Activated naive CD8-positive, alpha-beta T cell treated with anti-CD3 and anti-CD28 coated beads, Interleukin-2, amount 10 ng/mL, durations not matched to agents 7 days and 5 days (primary cell): ENCODE measurements around the gene POLR1D. TPM values are rescaled to one million over a fixed set of nuclear protein-coding genes. Genes with fewer than 3 reads are reported as not detected.

Experiments
- ATAC-seq: fragments of 150-1000 bp; cut with Tn5 transposase; one replicate; pipeline ENCODE4 v1.10.0; 2021; ENCODE audit warnings: low read depth, moderate library complexity
- POLR2A ChIA-PET: fragments of 350-600 bp; sonication (Branson Sonifier 250); formaldehyde crosslinking; loops from one replicate; lab custom pipeline; 2021; ENCODE audit warnings: antibody characterized with exemption; lab: Charles Lee
- DNase-seq: peaks from one replicate; pipeline ENCODE4 v3.0.0; 2021
- H3K27ac Mint-ChIP-seq: one replicate; pipeline ENCODE4 v1.8.0; 2022; ENCODE audit warnings: mild to moderate bottlenecking, mixed read lengths
- H3K27me3 Mint-ChIP-seq: one replicate; pipeline ENCODE4 v1.8.0; 2022; ENCODE audit warnings: mild to moderate bottlenecking, moderate library complexity, mixed read lengths
- H3K36me3 Mint-ChIP-seq: one replicate; pipeline ENCODE4 v1.8.0; 2021; ENCODE audit warnings: mild to moderate bottlenecking, mixed read lengths
- H3K4me1 Mint-ChIP-seq: one replicate; pipeline ENCODE4 v1.8.0; 2021; ENCODE audit warnings: mixed read lengths
- H3K4me3 Mint-ChIP-seq: one replicate; pipeline ENCODE4 v1.8.0; 2022; ENCODE audit warnings: mild to moderate bottlenecking, moderate library complexity, mixed read lengths
- H3K9me3 Mint-ChIP-seq: one replicate; pipeline ENCODE4 v1.8.0; 2021; ENCODE audit warnings: mixed read lengths
- total RNA-seq, 2 experiments: library from RNA; stranded (reverse); gene quantifications; one replicate each; pipeline ENCODE4 v1.2.3, GENCODE V29; 2021

The POLR1D gene
- total RNA-seq, 2 experiments from 2014 or later, result 139 to 140 TPM

- POLR2A ChIA-PET, result no interaction called here
- peaks cover 3% of the 10 kb centered on the region for H3K9me3 Mint-ChIP-seq
- no peak overlapping the region for H3K4me3 Mint-ChIP-seq
- H3K27me3 Mint-ChIP-seq, result no peaks in the 10 kb centered on the region
- peaks cover 4% of the 10 kb centered on the region for H3K4me1 Mint-ChIP-seq
- H3K27ac Mint-ChIP-seq, result no peak overlapping the region
- DNase-seq, result no peak
- peaks cover 6% of the 10 kb centered on the region for H3K36me3 Mint-ChIP-seq
- no peak for ATAC-seq
These were observed 21.7 kb upstream of the POLR1D start for GRCh38 chr13:27599845-27600553.

- Mint-ChIP-seq H3K9me3 (peaks cover 3% of the 10 kb centered on the region), H3K4me1 (peaks cover 7% of the 10 kb centered on the region), H3K27me3 (no peaks in the 10 kb centered on the region), H3K27ac (no peak overlapping the region), H3K4me3 (no peak overlapping the region), H3K36me3 (peaks cover 6% of the 10 kb centered on the region)
- DNase-seq (no peak), ATAC-seq (no peak)
- POLR2A ChIA-PET, result no interaction called here
These were observed 21.0 kb upstream of the POLR1D start for GRCh38 chr13:27600711-27601110.

- no peak for DNase-seq
- ATAC-seq, result no peak
- H3K4me1 Mint-ChIP-seq, result peaks cover 9% of the 10 kb centered on the region
- peaks cover 6% of the 10 kb centered on the region for H3K36me3 Mint-ChIP-seq
- no peak overlapping the region for H3K4me3 Mint-ChIP-seq
- POLR2A ChIA-PET, result no interaction called here
- no peaks in the 10 kb centered on the region for H3K27me3 Mint-ChIP-seq
- no peak overlapping the region for H3K27ac Mint-ChIP-seq
- H3K9me3 Mint-ChIP-seq, result peaks cover 3% of the 10 kb centered on the region
These were observed 20.5 kb upstream of the POLR1D start for GRCh38 chr13:27601208-27601607.

GRCh38 chr13:27601803-27602202 lies 19.9 kb upstream of the POLR1D start:
- Mint-ChIP-seq H3K27ac (no peak overlapping the region), H3K36me3 (peaks cover 6% of the 10 kb centered on the region), H3K27me3 (no peaks in the 10 kb centered on the region), H3K4me1 (peaks cover 9% of the 10 kb centered on the region), H3K9me3 (peaks cover 3% of the 10 kb centered on the region), H3K4me3 (no peak overlapping the region)
- ATAC-seq, result no peak
- POLR2A ChIA-PET, result no interaction called here
- DNase-seq, result no peak

GRCh38 chr13:27605099-27605498 lies 16.6 kb upstream of the POLR1D start:
- no peak overlapping the region for H3K4me3 Mint-ChIP-seq
- no peaks in the 10 kb centered on the region for H3K27me3 Mint-ChIP-seq
- H3K9me3 Mint-ChIP-seq, result peaks cover 3% of the 10 kb centered on the region
- DNase-seq, result no peak
- POLR2A ChIA-PET, result no interaction called here
- H3K36me3 Mint-ChIP-seq, result peaks cover 8% of the 10 kb centered on the region
- peaks cover 14% of the 10 kb centered on the region for H3K4me1 Mint-ChIP-seq
- ATAC-seq, result no peak
- H3K27ac Mint-ChIP-seq, result no peak overlapping the region

DNA sequence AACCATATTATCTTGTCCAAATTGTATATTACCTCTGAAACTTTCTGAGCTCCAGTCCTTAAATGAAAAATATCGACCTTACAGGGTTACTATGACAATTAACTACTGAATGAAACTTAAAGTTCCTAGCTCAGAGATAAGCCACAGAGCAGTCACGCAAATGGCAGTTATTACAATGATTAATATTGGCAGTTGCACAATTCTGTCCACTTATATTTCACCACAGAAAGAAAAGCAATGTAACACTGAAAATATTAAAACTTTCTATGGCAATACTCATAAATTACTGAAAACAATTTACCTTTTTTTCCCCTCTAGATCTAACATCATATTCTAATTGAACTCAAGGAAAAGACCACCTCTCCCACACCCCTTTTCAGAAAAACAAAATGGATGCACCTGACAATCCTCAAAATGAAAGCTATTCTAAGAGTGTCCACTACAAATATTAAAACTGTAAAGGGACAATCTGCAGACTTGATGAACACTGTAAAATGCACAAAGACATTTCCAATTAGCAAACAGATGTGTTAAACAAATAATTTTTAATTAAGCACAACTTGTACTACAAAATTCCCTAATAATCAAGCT lies 16.0 kb upstream of the POLR1D start:
- Mint-ChIP-seq H3K4me3 (no peak overlapping the region), H3K9me3 (peaks cover 3% of the 10 kb centered on the region), H3K4me1 (peaks cover 15% of the 10 kb centered on the region), H3K36me3 (peaks cover 8% of the 10 kb centered on the region), H3K27ac (no peak overlapping the region), H3K27me3 (no peaks in the 10 kb centered on the region)
- ATAC-seq (no peak), DNase-seq (no peak)
- POLR2A ChIA-PET, result no interaction called here

- no peak for DNase-seq
- peaks cover 6% of the 10 kb centered on the region for H3K36me3 Mint-ChIP-seq
- H3K27ac Mint-ChIP-seq, result no peak overlapping the region
- POLR2A ChIA-PET, result interaction anchor here (1.7 kb wide), 1 partner anchor 14 kb away, joined by 4 read pairs; no protein-coding TSS in a partner anchor
- no peak for ATAC-seq
- peaks cover 3% of the 10 kb centered on the region for H3K9me3 Mint-ChIP-seq
- peaks cover 16% of the 10 kb centered on the region for H3K4me1 Mint-ChIP-seq
- H3K27me3 Mint-ChIP-seq, result no peaks in the 10 kb centered on the region
- H3K4me3 Mint-ChIP-seq, result no peak overlapping the region
These were observed 14.6 kb upstream of the POLR1D start for GRCh38 chr13:27607125-27607524.

GRCh38 chr13:27613628-27614027 lies 8.1 kb upstream of the POLR1D start:
- Mint-ChIP-seq H3K27me3 (no peaks in the 10 kb centered on the region), H3K27ac (no peak overlapping the region), H3K4me1 (peaks cover 19% of the 10 kb centered on the region), H3K36me3 (peaks cover 19% of the 10 kb centered on the region), H3K4me3 (no peak overlapping the region), H3K9me3 (peaks cover 7% of the 10 kb centered on the region)
- DNase-seq, result no peak
- POLR2A ChIA-PET, result no interaction called here
- ATAC-seq, result no peak

GRCh38 chr13:27617881-27618321 lies 3.8 kb upstream of the POLR1D start:
- peak overlapping the region; percentile 4 for H3K4me3 Mint-ChIP-seq
- H3K4me1 Mint-ChIP-seq, result peaks cover 26% of the 10 kb centered on the region
- peaks cover 7% of the 10 kb centered on the region for H3K9me3 Mint-ChIP-seq
- POLR2A ChIA-PET, result no interaction called here
- no peaks in the 10 kb centered on the region for H3K27me3 Mint-ChIP-seq
- peaks cover 19% of the 10 kb centered on the region for H3K36me3 Mint-ChIP-seq
- DNase-seq (no peak), ATAC-seq (no peak)
- H3K27ac Mint-ChIP-seq, result no peak overlapping the region

GRCh38 chr13:27619093-27619727 lies 2.5 kb upstream of the POLR1D start:
- Mint-ChIP-seq H3K36me3 (peaks cover 24% of the 10 kb centered on the region), H3K9me3 (peaks cover 7% of the 10 kb centered on the region), H3K27ac (peak overlapping the region; percentile 84), H3K27me3 (no peaks in the 10 kb centered on the region), H3K4me1 (peaks cover 36% of the 10 kb centered on the region), H3K4me3 (peak overlapping the region; percentile 93)
- POLR2A ChIA-PET, result interaction anchor here (0.5 to 3.2 kb wide), 6 partner anchors 18 to 194 kb away, joined by 4 to 26 read pairs (median 10); partner anchors contain the start of genes GTF3A and MTIF3
- no peak for DNase-seq
- ATAC-seq, result no peak

DNA sequence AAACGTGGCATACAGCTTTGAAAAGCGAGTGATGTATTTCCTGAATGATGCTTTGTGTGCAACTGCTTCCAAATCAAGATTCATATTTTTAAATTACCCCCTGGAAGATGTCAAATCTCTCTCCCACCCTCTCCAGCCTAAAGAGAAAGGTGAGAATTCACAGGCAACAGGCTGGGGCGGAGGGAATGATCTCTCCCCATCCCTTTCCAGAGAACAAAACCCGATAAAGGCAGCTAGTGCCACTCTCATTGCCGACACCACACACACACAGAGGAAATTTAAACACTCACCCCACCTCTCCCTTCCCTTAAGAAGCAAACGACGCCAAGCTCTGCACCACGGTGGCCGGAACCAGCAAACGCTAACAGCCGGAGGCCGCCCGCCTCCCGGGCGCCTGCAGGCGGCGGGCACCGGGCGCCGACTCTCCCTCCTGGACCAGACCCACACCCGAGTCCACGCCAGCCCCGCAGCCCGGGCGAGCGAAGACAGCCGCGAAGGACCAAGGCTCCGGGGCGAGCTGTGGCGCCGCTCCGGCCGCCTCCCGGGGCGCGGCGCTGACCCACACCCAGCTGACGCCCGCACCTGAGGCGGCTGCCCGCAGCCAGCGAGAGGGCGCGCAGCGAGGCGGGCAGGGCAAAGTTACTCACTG lies 1.8 kb upstream of the POLR1D start:
- Mint-ChIP-seq H3K9me3 (peaks cover 4% of the 10 kb centered on the region), H3K4me1 (peaks cover 38% of the 10 kb centered on the region), H3K27me3 (no peaks in the 10 kb centered on the region), H3K27ac (peak overlapping the region; percentile 84), H3K36me3 (peaks cover 23% of the 10 kb centered on the region), H3K4me3 (peak overlapping the region; percentile 93)
- ATAC-seq (peak; percentile 32), DNase-seq (no peak)
- POLR2A ChIA-PET, result interaction anchor here (0.5 to 3.2 kb wide), 11 partner anchors 10 to 489 kb away, joined by 4 to 26 read pairs (median 5); partner anchors contain the start of genes GTF3A and MTIF3

GRCh38 chr13:27620377-27621115 lies 1.1 kb upstream of the POLR1D start, which contains the start of gene LNX2:
TSS of gene LNX2 (minus strand) at chr13:27620529. CDS start at chr13:27581703, 38,826 bp downstream.
- peak within 1 kb of the TSS; percentile 95 for H3K27ac Mint-ChIP-seq
- ATAC-seq (peak; percentile 90), DNase-seq (peak; percentile 97)
- no peaks in the 10 kb centered on the region for H3K27me3 Mint-ChIP-seq
- POLR2A ChIA-PET, result interaction anchor here (0.5 to 3.2 kb wide), 16 partner anchors 9 to 1398 kb away, joined by 3 to 26 read pairs (median 4); partner anchors contain the start of genes GTF3A, MTIF3 and PAN3
- peaks cover 3% of the 10 kb centered on the region for H3K9me3 Mint-ChIP-seq
- H3K4me3 Mint-ChIP-seq, result peak within 1 kb of the TSS; percentile 93
- H3K4me1 Mint-ChIP-seq, result peaks cover 44% of the 10 kb centered on the region
- peaks cover 28% of the 10 kb centered on the region for H3K36me3 Mint-ChIP-seq
